Measurements from ENCODE around the gene ETF1.

DNA sequence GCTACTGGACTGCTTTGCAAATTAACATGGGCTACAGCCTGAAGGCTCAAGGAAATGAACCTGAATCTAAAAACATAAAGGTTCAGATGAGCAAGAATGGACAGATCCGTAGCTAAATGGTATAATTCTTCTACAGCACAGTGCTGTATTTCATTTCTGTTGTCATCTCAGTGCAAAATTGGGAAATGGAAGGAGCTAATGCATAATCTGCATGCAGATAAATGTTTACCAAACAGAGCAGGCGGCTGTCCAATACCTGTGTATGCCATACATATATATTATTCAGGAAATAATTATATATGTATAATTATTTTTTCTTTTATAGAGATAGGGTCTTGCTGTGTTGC, 36.5 kb upstream of the ETF1 start:
- TF ChIP-seq, protein P1, sequence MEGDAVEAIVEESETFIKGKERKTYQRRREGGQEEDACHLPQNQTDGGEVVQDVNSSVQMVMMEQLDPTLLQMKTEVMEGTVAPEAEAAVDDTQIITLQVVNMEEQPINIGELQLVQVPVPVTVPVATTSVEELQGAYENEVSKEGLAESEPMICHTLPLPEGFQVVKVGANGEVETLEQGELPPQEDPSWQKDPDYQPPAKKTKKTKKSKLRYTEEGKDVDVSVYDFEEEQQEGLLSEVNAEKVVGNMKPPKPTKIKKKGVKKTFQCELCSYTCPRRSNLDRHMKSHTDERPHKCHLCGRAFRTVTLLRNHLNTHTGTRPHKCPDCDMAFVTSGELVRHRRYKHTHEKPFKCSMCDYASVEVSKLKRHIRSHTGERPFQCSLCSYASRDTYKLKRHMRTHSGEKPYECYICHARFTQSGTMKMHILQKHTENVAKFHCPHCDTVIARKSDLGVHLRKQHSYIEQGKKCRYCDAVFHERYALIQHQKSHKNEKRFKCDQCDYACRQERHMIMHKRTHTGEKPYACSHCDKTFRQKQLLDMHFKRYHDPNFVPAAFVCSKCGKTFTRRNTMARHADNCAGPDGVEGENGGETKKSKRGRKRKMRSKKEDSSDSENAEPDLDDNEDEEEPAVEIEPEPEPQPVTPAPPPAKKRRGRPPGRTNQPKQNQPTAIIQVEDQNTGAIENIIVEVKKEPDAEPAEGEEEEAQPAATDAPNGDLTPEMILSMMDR (IDR thresholded peaks at IDR 0.05) = no peak
- TF ChIP-seq POLR2A (IDR thresholded peaks at IDR 0.05) = no peak
